Osteocyte (in vitro differentiated cells): ENCODE results near the gene ADGRF4. TPM values are rescaled to one million over a fixed set of nuclear protein-coding genes. Genes with fewer than 3 reads are reported as not detected.

Experiments used
- DNase-seq: peaks from one replicate; pipeline ENCODE4 v3.0.0; 2021; ENCODE audit warnings: mixed read lengths; ENCODE audit not compliant: unreplicated experiment; ENCODE audit errors: extremely low spot score
- H3K27ac Mint-ChIP-seq: one replicate; pipeline ENCODE4 v1.8.0; 2021; ENCODE audit warnings: mild to moderate bottlenecking, mixed read lengths; ENCODE audit not compliant: unreplicated experiment
- H3K27me3 Mint-ChIP-seq: one replicate; pipeline ENCODE4 v1.8.0; 2021; ENCODE audit warnings: mixed read lengths; ENCODE audit not compliant: unreplicated experiment
- H3K36me3 Mint-ChIP-seq: one replicate; pipeline ENCODE4 v1.8.0; 2021; ENCODE audit warnings: mixed read lengths; ENCODE audit not compliant: unreplicated experiment
- H3K4me1 Mint-ChIP-seq: one replicate; pipeline ENCODE4 v1.8.0; 2021; ENCODE audit warnings: mixed read lengths; ENCODE audit not compliant: unreplicated experiment
- H3K4me3 Mint-ChIP-seq: one replicate; pipeline ENCODE4 v1.8.0; 2021; ENCODE audit warnings: mild to moderate bottlenecking, moderate library complexity, mixed read lengths; ENCODE audit not compliant: unreplicated experiment
- H3K9me3 Mint-ChIP-seq: one replicate; pipeline ENCODE4 v1.8.0; 2021; ENCODE audit warnings: mixed read lengths; ENCODE audit not compliant: unreplicated experiment
- CTCF ChIP-seq: fragments of 200-600 bp; sonication (generic); IDR thresholded peaks from 2 replicates; pipeline ENCODE4 v1.5.0; 2021; ENCODE audit warnings: antibody characterized with exemption, mild to moderate bottlenecking, moderate library complexity
- total RNA-seq: library from RNA; stranded (reverse); gene quantifications from 2 replicates; pipeline ENCODE4 v1.2.1, GENCODE V29; 2021

ADGRF4 gene
- total RNA-seq, 1 donor from 2014 or later: not detected

GRCh38 chr6:47681201-47681990, 17.0 kb upstream of the ADGRF4 start:
- Mint-ChIP-seq H3K4me1 (no peaks in the 10 kb centered on the region), H3K27ac (no peak overlapping the region), H3K27me3 (peaks cover 2% of the 10 kb centered on the region), H3K9me3 (peaks cover 3% of the 10 kb centered on the region), H3K4me3 (no peak overlapping the region), H3K36me3 (no peaks in the 10 kb centered on the region)
- DNase-seq: no peak
- no peak for TF ChIP-seq CTCF

- H3K27ac Mint-ChIP-seq: no peak overlapping the region
- peaks cover 3% of the 10 kb centered on the region for H3K27me3 Mint-ChIP-seq
- DNase-seq: no peak
- no peaks in the 10 kb centered on the region for H3K36me3 Mint-ChIP-seq
- H3K4me1 Mint-ChIP-seq: no peaks in the 10 kb centered on the region
- H3K9me3 Mint-ChIP-seq: peaks cover 3% of the 10 kb centered on the region
- H3K4me3 Mint-ChIP-seq: no peak overlapping the region
- no peak for TF ChIP-seq CTCF
Measured at GRCh38 chr6:47686411-47686810, 12.0 kb upstream of the ADGRF4 start.

GRCh38 chr6:47687432-47687831, 10.9 kb upstream of the ADGRF4 start:
- no peak overlapping the region for H3K27ac Mint-ChIP-seq
- H3K9me3 Mint-ChIP-seq: peaks cover 3% of the 10 kb centered on the region
- no peak for TF ChIP-seq CTCF
- peaks cover 3% of the 10 kb centered on the region for H3K27me3 Mint-ChIP-seq
- no peak for DNase-seq
- no peak overlapping the region for H3K4me3 Mint-ChIP-seq
- H3K4me1 Mint-ChIP-seq: no peaks in the 10 kb centered on the region
- no peaks in the 10 kb centered on the region for H3K36me3 Mint-ChIP-seq

- Mint-ChIP-seq H3K4me1 (no peaks in the 10 kb centered on the region), H3K27me3 (peaks cover 3% of the 10 kb centered on the region), H3K9me3 (no peaks in the 10 kb centered on the region), H3K36me3 (no peaks in the 10 kb centered on the region), H3K4me3 (no peak overlapping the region), H3K27ac (no peak overlapping the region)
- no peak for DNase-seq
- no peak for TF ChIP-seq CTCF
Measured at GRCh38 chr6:47690214-47690613, 8.2 kb upstream of the ADGRF4 start.

- H3K4me3 Mint-ChIP-seq: no peak overlapping the region
- H3K9me3 Mint-ChIP-seq: no peaks in the 10 kb centered on the region
- no peak overlapping the region for H3K27ac Mint-ChIP-seq
- no peaks in the 10 kb centered on the region for H3K36me3 Mint-ChIP-seq
- peaks cover 3% of the 10 kb centered on the region for H3K27me3 Mint-ChIP-seq
- no peak for TF ChIP-seq CTCF
- DNase-seq: no peak
- no peaks in the 10 kb centered on the region for H3K4me1 Mint-ChIP-seq
Measured at GRCh38 chr6:47690791-47691190, 7.6 kb upstream of the ADGRF4 start.
